MCF 10A (cell line): ENCODE data around the gene GPR146. TPM values are rescaled to one million over a fixed set of nuclear protein-coding genes. Genes with fewer than 3 reads are reported as not detected.
A peak's percentile ranks its signal among the peaks of the same experiment; 100 is the strongest.

Experiments
- BruUV-seq: library from RNA; stranded (reverse); fragments of 400-500 nt; replicated peaks from 2 replicates; lab custom pipeline; 2021; lab: Mats Ljungman, UMichigan
- CTCF ChIA-PET: fragments of 300-600 bp; sonication (Branson Sonifier 250); formaldehyde crosslinking; extraction: SDS; loops from one replicate; lab custom pipeline; 2021; ENCODE audit warnings: antibody characterized with exemption, inconsistent platforms; lab: Yijun Ruan, JAX
- POLR2A ChIA-PET: fragments of 300-600, 350-650 bp; sonication (Branson Sonifier 250); formaldehyde crosslinking; extraction: SDS; loops from one replicate; lab custom pipeline; 2020; ENCODE audit warnings: antibody characterized with exemption, inconsistent platforms; lab: Yijun Ruan, JAX
- DNase-seq: peaks from one replicate; pipeline ENCODE4 v3.0.0-alpha.2; 2018; ENCODE audit not compliant: unreplicated experiment
- H3K27ac Mint-ChIP-seq: one replicate; pipeline ENCODE4 v1.8.0; 2022; ENCODE audit warnings: mild to moderate bottlenecking, low read depth, mixed read lengths; ENCODE audit not compliant: unreplicated experiment
- H3K27me3 Mint-ChIP-seq: one replicate; pipeline ENCODE4 v1.8.0; 2022; ENCODE audit warnings: mixed read lengths; ENCODE audit not compliant: insufficient read depth, unreplicated experiment
- H3K36me3 Mint-ChIP-seq: one replicate; pipeline ENCODE4 v1.8.0; 2022; ENCODE audit warnings: mild to moderate bottlenecking, moderate library complexity, mixed read lengths; ENCODE audit not compliant: insufficient read depth, unreplicated experiment
- H3K4me1 Mint-ChIP-seq: one replicate; pipeline ENCODE4 v1.8.0; 2022; ENCODE audit warnings: mixed read lengths; ENCODE audit not compliant: insufficient read depth, unreplicated experiment
- H3K4me3 Mint-ChIP-seq: one replicate; pipeline ENCODE4 v1.8.0; 2022; ENCODE audit warnings: mild to moderate bottlenecking, moderate library complexity, mixed read lengths; ENCODE audit not compliant: unreplicated experiment
- H3K9me3 Mint-ChIP-seq: one replicate; pipeline ENCODE4 v1.8.0; 2022; ENCODE audit warnings: mixed read lengths; ENCODE audit not compliant: unreplicated experiment
- CTCF ChIP-seq: fragments of 200-600 bp; IDR thresholded peaks from one replicate; pipeline ENCODE4 v1.8.0; 2022; ENCODE audit warnings: antibody characterized with exemption, mild to moderate bottlenecking; ENCODE audit not compliant: unreplicated experiment
- intact Hi-C: fragments of 100-400 bp; cut with micrococcal nuclease; formaldehyde crosslinking; loops from 2 replicates; pipeline ENCODE4 v1.14.1; 2022
- total RNA-seq: library from RNA; stranded (reverse); gene quantifications from 2 replicates; pipeline ENCODE4 v1.2.3, GENCODE V29; 2022

The GPR146 gene
- total RNA-seq, 1 experiment from 2014 or later, result not detected

- no peak for DNase-seq
- Mint-ChIP-seq H3K4me3 (no peak overlapping the region), H3K9me3 (no peaks in the 10 kb centered on the region), H3K27ac (no peak overlapping the region), H3K4me1 (no peaks in the 10 kb centered on the region), H3K36me3 (no peaks in the 10 kb centered on the region), H3K27me3 (no peaks in the 10 kb centered on the region)
- CTCF ChIA-PET, result interaction anchor here (0.6 to 5.6 kb wide), 24 partner anchors 9 to 168 kb away, joined by 3 to 98 read pairs (median 4); no protein-coding TSS in a partner anchor
- TF ChIP-seq CTCF, result no peak
- POLR2A ChIA-PET, result interaction anchor here (0.9 to 1.9 kb wide), 5 partner anchors 21 to 90 kb away, joined by 3 to 14 read pairs (median 6); partner anchors contain the start of genes COX19 and GPR146
- intact Hi-C loops, result no loop called here
- no TSS peak for BruUV-seq
Measured at GRCh38 chr7:1065263-1065584, 20.9 kb downstream of the GPR146 start.

GRCh38 chr7:1065585-1066241 lies 21.4 kb downstream of the GPR146 start:
- POLR2A ChIA-PET, result interaction anchor here (0.9 to 1.9 kb wide), 5 partner anchors 21 to 91 kb away, joined by 3 to 14 read pairs (median 6); partner anchors contain the start of genes COX19 and GPR146
- CTCF ChIA-PET, result interaction anchor here (0.5 to 5.6 kb wide), 30 partner anchors 9 to 423 kb away, joined by 3 to 98 read pairs (median 4); no protein-coding TSS in a partner anchor
- TF ChIP-seq CTCF, result peak; percentile 82
- Mint-ChIP-seq H3K4me3 (no peak overlapping the region), H3K4me1 (no peaks in the 10 kb centered on the region), H3K9me3 (no peaks in the 10 kb centered on the region), H3K27ac (no peak overlapping the region), H3K27me3 (no peaks in the 10 kb centered on the region), H3K36me3 (no peaks in the 10 kb centered on the region)
- peak; percentile 72 for DNase-seq
- intact Hi-C loops, result no loop called here
- no TSS peak for BruUV-seq

- Mint-ChIP-seq H3K36me3 (no peaks in the 10 kb centered on the region), H3K27ac (no peak overlapping the region), H3K9me3 (no peaks in the 10 kb centered on the region), H3K4me3 (no peak overlapping the region), H3K4me1 (no peaks in the 10 kb centered on the region), H3K27me3 (no peaks in the 10 kb centered on the region)
- no TSS peak for BruUV-seq
- no peak for DNase-seq
- intact Hi-C loops, result no loop called here
- no peak for TF ChIP-seq CTCF
- ChIA-PET CTCF (interaction anchor here (0.5 to 5.6 kb wide), 24 partner anchors 9 to 423 kb away, joined by 3 to 98 read pairs (median 4); no protein-coding TSS in a partner anchor), POLR2A (interaction anchor here (0.9 to 1.9 kb wide), 5 partner anchors 22 to 91 kb away, joined by 3 to 14 read pairs (median 6); partner anchors contain the start of genes COX19 and GPR146)
Measured at GRCh38 chr7:1066242-1066588, 21.9 kb downstream of the GPR146 start.

- ChIA-PET POLR2A (no interaction called here), CTCF (interaction anchor here (0.5 to 1.9 kb wide), 5 partner anchors 23 to 590 kb away, joined by 3 to 14 read pairs (median 3); partner anchors contain the start of gene GPR146)
- H3K4me3 Mint-ChIP-seq, result no peak overlapping the region
- intact Hi-C loops, result no loop called here
- no peak for TF ChIP-seq CTCF
- H3K27me3 Mint-ChIP-seq, result no peaks in the 10 kb centered on the region
- no peaks in the 10 kb centered on the region for H3K36me3 Mint-ChIP-seq
- no peaks in the 10 kb centered on the region for H3K4me1 Mint-ChIP-seq
- no peaks in the 10 kb centered on the region for H3K9me3 Mint-ChIP-seq
- BruUV-seq, result no TSS peak
- DNase-seq, result no peak
- H3K27ac Mint-ChIP-seq, result no peak overlapping the region
Measured at GRCh38 chr7:1068013-1068412, 23.7 kb downstream of the GPR146 start.
